Right lobe of liver (tissue), 4 donors: ENCODE results near the gene PVR.
"Not testable (repeated sequence)": the region's sequence is repeated elsewhere in the genome, so short reads cannot be mapped to it uniquely, and the experiment has no call there.

Source experiments
- POLR2A ChIP-seq: fragments of 450-650 bp; IDR thresholded peaks from one replicate; pipeline ENCODE4 v1.6.1; 2017; ENCODE audit warnings: antibody characterized with exemption, mild to moderate bottlenecking
- TF ChIP-seq, protein P1 (sequence below), 4 donors: fragments of 200-600 bp in 3 of 4; fragments of 450-650 bp in 1 of 4; IDR thresholded peaks; one replicate each; pipeline versions ENCODE4 v1.5.1 to v1.8.0; 2016 to 2022; ENCODE audit warnings: antibody characterized with exemption in 4 of 4, mild to moderate bottlenecking in 2 of 4
- donor health status: DM: no; HTN: no; CAD: no.
- donor health status: DM: no; HTN: no; CAD: no.
- donor health status: DM: no; HTN: yes; CAD: no.

DNA sequence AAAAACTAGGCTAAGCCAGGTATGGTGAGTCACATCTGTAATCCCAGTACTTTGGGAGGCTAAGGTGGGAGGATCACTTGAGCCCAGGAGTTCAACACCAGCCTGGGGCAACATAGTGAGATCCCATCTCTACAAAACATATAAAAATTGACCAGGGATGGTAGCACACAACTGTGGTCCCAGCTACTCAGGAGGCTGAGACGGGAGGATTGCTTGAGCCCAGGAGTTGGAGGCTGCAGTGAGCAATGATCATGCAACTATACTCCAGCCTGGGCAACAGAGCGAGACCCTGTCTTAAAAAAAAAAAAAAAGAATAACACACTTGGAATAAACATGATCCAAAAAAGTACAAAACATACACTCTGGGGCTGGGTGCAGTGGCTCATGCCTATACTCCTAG is 26.3 kb downstream of the PVR start:
- TF ChIP-seq POLR2A, result not testable (repeated sequence)
- TF ChIP-seq, protein P1, sequence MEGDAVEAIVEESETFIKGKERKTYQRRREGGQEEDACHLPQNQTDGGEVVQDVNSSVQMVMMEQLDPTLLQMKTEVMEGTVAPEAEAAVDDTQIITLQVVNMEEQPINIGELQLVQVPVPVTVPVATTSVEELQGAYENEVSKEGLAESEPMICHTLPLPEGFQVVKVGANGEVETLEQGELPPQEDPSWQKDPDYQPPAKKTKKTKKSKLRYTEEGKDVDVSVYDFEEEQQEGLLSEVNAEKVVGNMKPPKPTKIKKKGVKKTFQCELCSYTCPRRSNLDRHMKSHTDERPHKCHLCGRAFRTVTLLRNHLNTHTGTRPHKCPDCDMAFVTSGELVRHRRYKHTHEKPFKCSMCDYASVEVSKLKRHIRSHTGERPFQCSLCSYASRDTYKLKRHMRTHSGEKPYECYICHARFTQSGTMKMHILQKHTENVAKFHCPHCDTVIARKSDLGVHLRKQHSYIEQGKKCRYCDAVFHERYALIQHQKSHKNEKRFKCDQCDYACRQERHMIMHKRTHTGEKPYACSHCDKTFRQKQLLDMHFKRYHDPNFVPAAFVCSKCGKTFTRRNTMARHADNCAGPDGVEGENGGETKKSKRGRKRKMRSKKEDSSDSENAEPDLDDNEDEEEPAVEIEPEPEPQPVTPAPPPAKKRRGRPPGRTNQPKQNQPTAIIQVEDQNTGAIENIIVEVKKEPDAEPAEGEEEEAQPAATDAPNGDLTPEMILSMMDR (IDR thresholded peaks at IDR 0.05), result not testable (repeated sequence)
